Ascending aorta (tissue), 2 donors: ENCODE measurements around the gene KRT2. TPM values are rescaled to one million over a fixed set of nuclear protein-coding genes. Genes with fewer than 3 reads are reported as not detected.

ENCODE experiments used
- DNase-seq, 2 donors: peaks; one replicate each; pipeline ENCODE4 v3.0.0-alpha.2; 2019; ENCODE audit warnings: low spot score in 2 of 2
- H3K27ac ChIP-seq, 2 donors: fragments of 200-600 bp; sonication (generic); one replicate each; pipeline ENCODE4 v1.5.1; 2016 to 2017; ENCODE audit warnings: mild to moderate bottlenecking in 1 of 2
- H3K27me3 ChIP-seq: fragments of 200-600 bp; sonication (generic); one replicate; pipeline ENCODE4 v1.5.1; 2017
- H3K36me3 ChIP-seq, 2 donors: fragments of 200-600 bp; sonication (generic); one replicate each; pipeline ENCODE4 v1.5.1; 2016
- H3K4me1 ChIP-seq, 2 donors: fragments of 200-600 bp; sonication (generic); one replicate each; pipeline ENCODE4 v1.5.1; 2016 to 2017; ENCODE audit warnings: mild to moderate bottlenecking in 1 of 2
- H3K4me3 ChIP-seq, 2 donors: fragments of 200-600 bp; sonication (generic); one replicate each; pipeline ENCODE4 v1.5.1; 2016 to 2017; ENCODE audit warnings: mild to moderate bottlenecking in 1 of 2
- H3K9me3 ChIP-seq, 2 donors: fragments of 200-600 bp; sonication (generic); one replicate each; pipeline ENCODE4 v1.5.1; 2016
- intact Hi-C: fragments of 100-400 bp; cut with DNase I; formaldehyde crosslinking; loops from one replicate; pipeline ENCODE4 v1.15.1; 2023
- total RNA-seq: library from RNA; depleted of rRNA; stranded (reverse); fragments of >200 nt; gene quantifications from one replicate; pipeline ENCODE4 v1.1.0, GENCODE V29; 2016
- TF ChIP-seq, protein P1 (sequence below), 3 experiments: fragments of 200-600 bp in 2 of 3; fragments of 450-650 bp in 1 of 3; sonication (generic) in 2 of 3; IDR thresholded peaks; one replicate each; pipeline ENCODE4 v1.5.1; 2016 to 2019; ENCODE audit warnings: antibody characterized with exemption in 3 of 3, mild to moderate bottlenecking in 1 of 3, moderate library complexity in 1 of 3

KRT2 gene
- total RNA-seq, 1 donor from 2014 or later: not detected

DNA sequence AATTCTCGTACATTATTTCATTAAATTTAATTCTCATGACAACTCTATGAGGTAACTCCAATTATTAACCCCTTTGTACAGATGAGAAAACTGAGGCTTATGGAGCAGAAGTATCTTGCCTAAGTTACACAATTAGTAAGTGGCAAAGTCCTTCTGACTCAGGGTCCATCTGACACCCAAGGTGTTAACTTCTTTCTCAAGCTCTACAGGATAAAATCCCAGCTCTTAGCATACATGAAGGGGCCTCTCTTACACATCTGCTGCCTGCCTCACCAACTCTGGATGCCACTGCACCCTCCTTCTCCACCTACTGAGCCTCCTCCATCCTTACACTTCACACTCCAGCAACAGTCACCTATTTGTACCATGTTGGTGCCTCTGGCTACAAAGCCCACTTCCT, 46.5 kb downstream of the KRT2 start:
- Histone ChIP-seq H3K9me3 (no peaks in the 10 kb centered on the region), H3K27ac (no peak overlapping the region), H3K27me3 (peaks cover 6% of the 10 kb centered on the region), H3K4me3 (no peak overlapping the region), H3K36me3 (no peaks in the 10 kb centered on the region), H3K4me1 (no peaks in the 10 kb centered on the region)
- intact Hi-C loops: no loop called here
- TF ChIP-seq, protein P1, sequence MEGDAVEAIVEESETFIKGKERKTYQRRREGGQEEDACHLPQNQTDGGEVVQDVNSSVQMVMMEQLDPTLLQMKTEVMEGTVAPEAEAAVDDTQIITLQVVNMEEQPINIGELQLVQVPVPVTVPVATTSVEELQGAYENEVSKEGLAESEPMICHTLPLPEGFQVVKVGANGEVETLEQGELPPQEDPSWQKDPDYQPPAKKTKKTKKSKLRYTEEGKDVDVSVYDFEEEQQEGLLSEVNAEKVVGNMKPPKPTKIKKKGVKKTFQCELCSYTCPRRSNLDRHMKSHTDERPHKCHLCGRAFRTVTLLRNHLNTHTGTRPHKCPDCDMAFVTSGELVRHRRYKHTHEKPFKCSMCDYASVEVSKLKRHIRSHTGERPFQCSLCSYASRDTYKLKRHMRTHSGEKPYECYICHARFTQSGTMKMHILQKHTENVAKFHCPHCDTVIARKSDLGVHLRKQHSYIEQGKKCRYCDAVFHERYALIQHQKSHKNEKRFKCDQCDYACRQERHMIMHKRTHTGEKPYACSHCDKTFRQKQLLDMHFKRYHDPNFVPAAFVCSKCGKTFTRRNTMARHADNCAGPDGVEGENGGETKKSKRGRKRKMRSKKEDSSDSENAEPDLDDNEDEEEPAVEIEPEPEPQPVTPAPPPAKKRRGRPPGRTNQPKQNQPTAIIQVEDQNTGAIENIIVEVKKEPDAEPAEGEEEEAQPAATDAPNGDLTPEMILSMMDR (IDR thresholded peaks at IDR 0.05): no peak
- no peak for DNase-seq

DNA sequence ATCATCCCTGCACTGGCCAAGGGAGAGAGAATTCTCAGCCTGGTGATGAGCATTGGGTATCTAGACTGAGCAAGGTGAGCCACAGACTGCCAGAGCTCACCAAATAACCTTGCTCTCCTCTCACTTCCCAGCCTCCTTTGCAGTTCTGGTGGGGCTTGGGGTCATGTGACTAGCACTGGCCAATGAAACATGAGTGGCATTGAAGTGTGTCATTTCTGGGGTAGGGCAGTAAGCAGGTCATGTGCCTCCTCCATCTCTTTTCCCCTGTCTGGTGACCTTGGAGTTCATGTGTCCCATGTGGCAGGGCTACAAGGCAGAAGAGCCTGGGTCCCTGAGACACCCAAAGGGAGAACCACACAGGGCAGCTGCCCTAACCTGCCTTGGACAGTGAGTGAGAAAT, 47.2 kb downstream of the KRT2 start:
- TF ChIP-seq, protein P1 (IDR thresholded peaks at IDR 0.05): no peak
- intact Hi-C loops: no loop called here
- no peaks in the 10 kb centered on the region for H3K4me1 ChIP-seq
- H3K4me3 ChIP-seq: no peak overlapping the region
- DNase-seq: no peak
- no peaks in the 10 kb centered on the region for H3K9me3 ChIP-seq
- no peak overlapping the region for H3K27ac ChIP-seq
- peaks cover 6% of the 10 kb centered on the region for H3K27me3 ChIP-seq
- no peaks in the 10 kb centered on the region for H3K36me3 ChIP-seq

DNA sequence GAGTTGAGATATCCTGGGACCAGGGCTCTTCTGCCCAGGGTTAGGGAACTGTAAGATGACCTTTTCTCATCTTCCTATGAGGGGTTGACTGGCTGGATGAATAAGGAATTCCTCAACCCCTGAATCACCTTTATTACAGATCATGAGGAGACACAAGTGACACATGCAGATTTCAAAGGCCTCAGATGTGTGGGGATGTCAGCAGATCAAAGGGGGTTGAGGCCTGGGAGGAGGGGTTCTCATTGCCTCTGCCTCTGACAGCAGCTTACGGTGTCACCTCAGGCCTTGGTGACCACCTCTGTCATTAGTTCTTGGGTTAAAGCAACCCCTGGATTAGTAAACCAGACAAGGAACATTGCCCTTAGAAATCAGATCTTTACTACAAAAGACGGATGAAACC, 48.7 kb downstream of the KRT2 start:
- Histone ChIP-seq H3K4me3 (no peak overlapping the region), H3K27ac (no peak overlapping the region), H3K9me3 (no peaks in the 10 kb centered on the region), H3K27me3 (peaks cover 6% of the 10 kb centered on the region), H3K4me1 (no peaks in the 10 kb centered on the region), H3K36me3 (no peaks in the 10 kb centered on the region)
- TF ChIP-seq, protein P1 (IDR thresholded peaks at IDR 0.05): no peak
- intact Hi-C loops: no loop called here
- no peak for DNase-seq

- Histone ChIP-seq H3K4me3 (no peak overlapping the region), H3K27me3 (peaks cover 6% of the 10 kb centered on the region), H3K36me3 (no peaks in the 10 kb centered on the region), H3K27ac (no peak overlapping the region), H3K9me3 (no peaks in the 10 kb centered on the region), H3K4me1 (no peaks in the 10 kb centered on the region)
- intact Hi-C loops: no loop called here
- DNase-seq: no peak
- TF ChIP-seq, protein P1 (IDR thresholded peaks at IDR 0.05): no peak
Observed at GRCh38 chr12:52602552-52602951, 49.5 kb downstream of the KRT2 start.

GRCh38 chr12:52601671-52602070, 50.3 kb downstream of the KRT2 start:
- Histone ChIP-seq H3K4me3 (no peak overlapping the region), H3K27me3 (peaks cover 6% of the 10 kb centered on the region), H3K27ac (no peak overlapping the region), H3K36me3 (no peaks in the 10 kb centered on the region), H3K9me3 (no peaks in the 10 kb centered on the region), H3K4me1 (no peaks in the 10 kb centered on the region)
- no peak for DNase-seq
- TF ChIP-seq, protein P1 (IDR thresholded peaks at IDR 0.05): no peak
- intact Hi-C loops: no loop called here

DNA sequence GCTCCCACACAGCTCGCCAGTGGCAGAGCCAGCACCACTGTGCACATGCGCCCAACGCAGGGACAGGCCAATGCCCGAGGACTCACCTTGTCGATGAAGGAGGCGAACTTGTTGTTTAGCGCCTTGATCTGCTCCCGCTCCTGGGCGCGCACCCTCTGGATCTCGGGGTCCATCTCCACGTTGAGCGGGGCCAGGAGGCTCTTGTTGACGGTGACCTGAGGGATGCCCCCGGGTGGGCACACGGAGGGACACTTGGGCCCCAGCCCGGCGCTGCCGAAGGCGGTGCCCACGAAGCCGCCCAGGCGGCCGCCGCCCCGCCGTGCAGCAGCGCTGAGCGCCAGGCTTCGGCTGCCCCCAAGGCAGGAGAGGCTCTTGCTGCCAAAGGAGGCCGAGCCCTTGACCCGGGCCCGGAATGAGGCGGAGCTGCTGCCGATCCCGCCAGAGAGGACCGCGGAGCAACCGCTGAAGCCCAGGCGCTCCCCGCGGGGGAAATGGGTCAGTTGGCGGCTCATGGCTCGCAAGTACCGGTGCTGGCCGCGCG, 51.0 kb downstream of the KRT2 start, which contains the start of gene KRT72:
KRT72 (minus strand) TSS at position 523 of the 541 bp plus-strand sequence; CDS start at position 512, 11 bp downstream.
- Histone ChIP-seq H3K36me3 (no peaks in the 10 kb centered on the region), H3K27ac (no peak within 1 kb of the TSS), H3K9me3 (no peaks in the 10 kb centered on the region), H3K27me3 (peaks cover 6% of the 10 kb centered on the region), H3K4me1 (no peaks in the 10 kb centered on the region), H3K4me3 (no peak within 1 kb of the TSS)
- intact Hi-C loops: no loop called here
- DNase-seq: no peak
- TF ChIP-seq, protein P1 (IDR thresholded peaks at IDR 0.05): no peak
